Neuron (in vitro differentiated cells): ENCODE results near the gene ULBP1.
A peak's percentile ranks its signal among the peaks of the same experiment; 100 is the strongest.
"Not testable (repeated sequence)": the region's sequence is repeated elsewhere in the genome, so short reads cannot be mapped to it uniquely, and the experiment has no call there.

Source experiments
- H2AFZ ChIP-seq: one replicate; pipeline ENCODE4 v1.6.1; 2013; ENCODE audit warnings: low read depth, mild to moderate bottlenecking, inconsistent platforms, low read length, moderate library complexity
- H3K27me3 ChIP-seq: one replicate; pipeline ENCODE4 v1.6.1; 2013; ENCODE audit warnings: low read length; ENCODE audit not compliant: insufficient read depth
- H3K36me3 ChIP-seq: one replicate; pipeline ENCODE4 v1.6.1; 2013; ENCODE audit warnings: low read length; ENCODE audit not compliant: insufficient read depth
- H3K4me1 ChIP-seq: one replicate; pipeline ENCODE4 v1.6.1; 2013; ENCODE audit warnings: low read length; ENCODE audit not compliant: insufficient read depth
- H3K4me3 ChIP-seq: 2 replicates; pipeline ENCODE4 v1.5.1; 2013; ENCODE audit warnings: mild to moderate bottlenecking, low read length, moderate library complexity
- H3K9me3 ChIP-seq: one replicate; pipeline ENCODE4 v1.6.1; 2013; ENCODE audit warnings: low read length

ULBP1 gene

DNA sequence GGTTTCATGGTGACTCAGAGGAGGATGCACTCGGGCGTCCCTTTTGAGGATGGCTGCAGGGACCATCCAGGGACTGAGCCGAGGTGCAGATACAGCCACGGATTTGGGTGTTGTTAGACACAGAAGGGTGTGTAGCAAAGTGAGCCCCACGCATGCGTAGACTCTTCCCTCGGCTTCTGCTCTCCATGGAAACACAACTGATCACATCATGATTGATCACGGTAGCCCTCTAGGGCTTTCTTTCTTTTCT lies 606 bp upstream of the ULBP1 start:
- Histone ChIP-seq H3K4me1 (peaks cover 17% of the 10 kb centered on the region), H3K36me3 (no peaks in the 10 kb centered on the region), H2AFZ (peak overlapping the region; percentile 66), H3K27me3 (peaks cover 81% of the 10 kb centered on the region), H3K9me3 (no peaks in the 10 kb centered on the region), H3K4me3 (peak overlapping the region; percentile 51)

DNA sequence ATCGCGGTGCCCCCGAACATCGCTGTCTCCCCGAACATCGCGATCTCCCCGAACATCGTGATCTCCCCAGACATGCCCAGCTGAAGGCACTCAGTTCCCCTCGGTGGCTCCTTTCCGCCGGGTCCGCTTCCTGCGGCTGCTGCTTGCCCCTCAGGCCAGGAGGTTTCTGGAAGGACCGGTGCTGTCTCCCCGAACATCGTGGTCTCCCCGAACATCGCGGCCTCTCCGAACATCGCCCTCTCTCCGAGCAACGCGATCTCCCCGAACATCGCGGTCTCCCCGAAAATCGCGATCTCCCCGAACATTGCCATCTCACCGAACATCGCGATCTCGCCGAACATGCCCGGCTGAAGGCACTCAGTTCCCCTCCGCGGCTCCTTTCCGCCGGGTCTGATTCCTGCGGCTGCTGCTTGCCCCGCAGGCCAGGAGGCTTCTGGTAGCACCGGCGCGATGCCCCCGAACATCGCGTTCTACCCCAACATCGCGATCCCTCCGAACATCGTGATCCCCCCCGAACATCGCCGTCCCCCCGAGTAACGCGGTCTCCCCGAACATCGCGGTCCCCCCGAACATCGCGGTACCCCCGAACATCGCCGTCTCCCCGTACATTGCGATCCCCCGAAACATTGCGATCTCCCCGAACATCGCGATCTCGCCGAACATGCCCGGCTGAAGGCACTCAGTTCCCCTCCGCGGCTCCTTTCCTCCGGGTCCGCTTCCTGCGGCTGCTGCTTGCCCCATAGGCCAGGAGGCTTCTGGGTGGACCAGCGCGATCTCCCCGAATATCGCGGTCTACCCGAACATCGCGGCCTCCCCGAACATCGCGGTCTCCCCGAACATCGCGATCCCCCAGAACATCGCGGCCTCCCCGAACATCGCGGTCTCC lies 808 bp downstream of the ULBP1 start:
- Histone ChIP-seq H3K27me3 (peaks cover 76% of the 10 kb centered on the region), H3K36me3 (no peaks in the 10 kb centered on the region), H3K4me1 (peaks cover 17% of the 10 kb centered on the region), H2AFZ (peak overlapping the region; percentile 66), H3K9me3 (peaks cover 2% of the 10 kb centered on the region), H3K4me3 (peak overlapping the region; percentile 51)

DNA sequence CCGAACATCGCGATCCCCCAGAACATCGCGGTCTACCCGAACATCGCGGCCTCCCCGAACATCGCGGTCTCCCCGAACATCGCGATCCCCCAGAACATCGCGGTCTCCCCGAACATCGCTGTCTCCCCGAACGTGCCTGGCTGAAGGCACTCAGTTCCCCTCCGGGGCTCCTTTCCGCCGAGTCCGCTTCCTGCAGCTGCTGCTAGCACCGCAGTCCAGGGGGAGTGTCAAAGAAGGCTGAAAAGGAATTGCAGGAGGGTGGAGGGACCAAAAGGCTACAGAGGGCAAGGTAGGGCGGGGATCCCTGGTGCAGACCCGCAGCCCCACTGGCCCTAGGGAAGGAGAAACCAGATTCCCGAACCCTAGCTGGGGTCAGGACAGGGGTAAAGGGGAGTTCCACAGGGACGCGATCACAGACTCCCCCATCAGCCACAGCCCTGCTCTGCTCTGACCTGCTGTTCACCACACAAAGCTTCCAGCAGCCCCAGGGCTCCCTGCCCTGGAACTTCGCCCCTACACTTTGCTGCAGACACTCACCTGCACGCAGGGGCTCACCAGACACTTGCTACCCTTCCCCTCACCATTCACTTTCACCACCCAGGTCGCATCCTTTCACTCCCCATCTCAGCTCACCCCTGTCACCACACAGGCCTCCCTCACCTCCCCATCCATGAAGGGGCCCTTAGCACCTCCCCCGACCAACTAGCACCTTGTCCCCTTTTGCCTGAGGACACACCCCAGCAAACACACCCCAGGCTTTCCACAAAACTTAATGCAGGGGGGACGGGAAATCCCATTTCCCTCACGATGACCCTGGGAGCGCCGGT lies 1.7 kb downstream of the ULBP1 start:
- H2AFZ ChIP-seq: peak overlapping the region; percentile 66
- H3K4me3 ChIP-seq: peak overlapping the region; percentile 51
- peaks cover 75% of the 10 kb centered on the region for H3K27me3 ChIP-seq
- H3K36me3 ChIP-seq: no peaks in the 10 kb centered on the region
- peaks cover 6% of the 10 kb centered on the region for H3K9me3 ChIP-seq
- peaks cover 17% of the 10 kb centered on the region for H3K4me1 ChIP-seq

DNA sequence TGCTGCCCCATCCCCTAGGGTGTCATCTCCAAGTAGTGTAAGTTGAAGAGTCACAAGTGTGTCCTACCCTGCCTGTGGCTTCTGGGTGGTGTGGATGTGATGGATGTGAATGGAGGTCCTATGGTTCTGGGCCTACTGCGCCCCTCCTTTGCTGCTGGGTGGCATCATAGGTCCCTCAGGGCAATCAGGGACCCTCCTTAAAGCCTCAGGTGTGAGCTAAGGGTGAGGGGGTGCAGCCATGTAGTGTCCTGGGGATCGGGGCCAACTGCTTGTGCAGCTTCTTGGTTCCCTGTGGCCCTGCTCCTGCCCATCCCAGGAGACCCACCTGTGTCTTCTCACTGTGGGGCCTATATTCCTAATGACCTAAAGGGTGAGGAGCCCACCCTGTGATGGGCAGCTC lies 2.6 kb downstream of the ULBP1 start:
- H3K9me3 ChIP-seq, H3K36me3 ChIP-seq, H3K4me3 ChIP-seq, H2AFZ ChIP-seq: not testable (repeated sequence)
- Histone ChIP-seq H3K27me3 (peaks cover 68% of the 10 kb centered on the region), H3K4me1 (peaks cover 17% of the 10 kb centered on the region)

DNA sequence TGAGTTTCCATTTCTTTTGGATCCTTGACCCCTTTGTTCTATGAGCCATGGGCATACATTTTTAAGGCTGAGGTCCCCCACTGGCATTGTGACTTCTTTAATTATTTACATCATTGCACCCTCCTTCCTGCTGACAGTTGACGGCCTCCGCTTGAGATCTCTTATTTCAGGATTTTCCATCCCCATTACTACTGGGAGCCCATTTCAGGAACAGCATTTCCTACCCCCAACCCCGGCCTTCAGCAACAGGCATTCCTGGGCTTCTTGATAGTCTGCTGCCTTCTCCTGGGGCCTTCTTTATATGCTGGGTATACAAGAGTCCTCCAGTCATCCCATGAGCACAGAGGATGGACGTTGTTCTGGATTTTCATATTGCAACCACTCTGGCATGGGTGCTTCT lies 3.8 kb downstream of the ULBP1 start:
- H3K27me3 ChIP-seq: peaks cover 55% of the 10 kb centered on the region
- peaks cover 17% of the 10 kb centered on the region for H3K4me1 ChIP-seq
- H2AFZ ChIP-seq: no peak overlapping the region
- H3K4me3 ChIP-seq: no peak overlapping the region
- H3K36me3 ChIP-seq: no peaks in the 10 kb centered on the region
- peaks cover 6% of the 10 kb centered on the region for H3K9me3 ChIP-seq

DNA sequence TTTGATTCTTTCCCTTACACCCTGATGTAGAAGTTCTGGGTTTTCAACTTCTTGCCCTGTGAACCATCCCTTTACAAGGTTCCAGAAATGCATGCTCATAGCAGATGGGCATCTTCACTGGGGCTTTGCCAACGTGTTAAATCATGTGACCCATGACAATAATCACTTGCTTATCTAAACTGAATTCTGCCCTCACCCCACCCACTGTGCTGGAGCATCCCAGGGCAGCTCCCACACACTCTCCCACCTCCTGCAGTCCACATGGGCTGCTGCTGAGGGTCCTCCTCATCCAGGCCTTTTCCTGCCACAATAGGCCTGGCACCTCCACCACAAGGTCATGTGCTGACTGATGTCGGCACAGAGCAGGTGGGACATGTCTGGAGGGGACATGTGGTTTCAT lies 4.3 kb downstream of the ULBP1 start:
- H3K9me3 ChIP-seq, H2AFZ ChIP-seq, H3K4me3 ChIP-seq, H3K36me3 ChIP-seq: not testable (repeated sequence)
- peaks cover 51% of the 10 kb centered on the region for H3K27me3 ChIP-seq
- peaks cover 17% of the 10 kb centered on the region for H3K4me1 ChIP-seq

DNA sequence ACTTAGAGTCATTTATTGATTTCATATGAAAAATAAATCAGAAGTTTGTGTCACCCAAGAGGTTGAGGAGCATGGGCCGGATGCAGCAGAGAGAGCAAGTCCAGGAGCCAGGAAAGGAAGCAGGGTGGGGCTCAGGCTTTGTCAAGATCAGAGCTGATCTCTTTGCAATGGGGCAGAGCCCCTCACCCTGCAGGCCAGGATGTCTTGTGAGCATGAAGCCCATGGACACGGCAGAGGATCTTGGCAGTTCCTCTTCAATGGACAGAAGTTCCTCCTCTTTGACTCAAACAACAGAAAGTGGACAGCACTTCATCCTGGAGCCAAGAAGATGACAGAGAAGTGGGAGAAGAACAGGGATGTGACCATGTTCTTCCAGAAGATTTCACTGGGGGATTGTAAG lies 5.2 kb downstream of the ULBP1 start:
- peaks cover 14% of the 10 kb centered on the region for H3K4me1 ChIP-seq
- H3K9me3 ChIP-seq, H3K36me3 ChIP-seq, H2AFZ ChIP-seq, H3K4me3 ChIP-seq: not testable (repeated sequence)
- peaks cover 42% of the 10 kb centered on the region for H3K27me3 ChIP-seq

DNA sequence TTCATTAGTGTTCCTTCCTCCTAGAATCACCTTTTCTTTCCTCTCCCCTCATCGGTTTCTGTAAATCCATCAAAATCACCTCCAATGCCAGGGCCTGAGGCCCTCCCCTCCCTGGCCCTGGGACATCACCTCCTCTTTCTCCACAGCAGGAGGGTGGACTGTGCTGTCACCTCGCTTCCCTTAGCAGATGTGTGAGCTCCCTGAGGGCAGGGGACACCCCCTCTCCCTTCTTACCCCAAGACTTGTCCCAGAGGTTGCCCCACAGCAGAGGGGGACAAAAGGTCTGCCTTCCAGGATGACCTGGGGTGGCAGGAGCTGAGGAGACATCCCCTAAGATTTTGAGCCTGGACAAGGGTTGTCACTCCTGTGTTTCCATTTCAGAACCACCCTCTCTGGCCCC lies 5.9 kb downstream of the ULBP1 start:
- Histone ChIP-seq H3K36me3 (no peaks in the 10 kb centered on the region), H3K4me1 (peaks cover 6% of the 10 kb centered on the region), H3K4me3 (no peak overlapping the region), H2AFZ (no peak overlapping the region), H3K9me3 (peaks cover 8% of the 10 kb centered on the region), H3K27me3 (peaks cover 39% of the 10 kb centered on the region)

DNA sequence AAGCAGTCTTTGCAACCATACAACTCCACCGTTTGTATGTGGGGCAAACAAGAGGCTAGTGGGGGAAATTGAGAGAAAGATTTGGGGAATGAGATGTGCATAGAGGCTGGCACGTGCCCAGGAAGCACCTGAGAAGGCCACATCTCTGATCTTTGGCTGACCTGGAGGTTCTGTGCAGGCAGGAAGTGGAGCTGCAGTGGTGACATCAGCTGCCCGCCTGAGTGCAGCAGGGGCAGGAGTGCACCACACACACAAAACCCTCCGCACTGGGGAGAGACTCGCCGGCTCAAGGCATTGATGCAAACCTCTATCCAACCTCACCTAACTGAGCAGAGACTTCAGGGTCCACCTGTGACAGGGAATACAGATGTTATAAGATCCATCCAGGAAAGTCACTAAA lies 10.7 kb downstream of the ULBP1 start:
- H3K36me3 ChIP-seq, H3K9me3 ChIP-seq, H2AFZ ChIP-seq, H3K4me1 ChIP-seq, H3K4me3 ChIP-seq: not testable (repeated sequence)
- peaks cover 46% of the 10 kb centered on the region for H3K27me3 ChIP-seq

DNA sequence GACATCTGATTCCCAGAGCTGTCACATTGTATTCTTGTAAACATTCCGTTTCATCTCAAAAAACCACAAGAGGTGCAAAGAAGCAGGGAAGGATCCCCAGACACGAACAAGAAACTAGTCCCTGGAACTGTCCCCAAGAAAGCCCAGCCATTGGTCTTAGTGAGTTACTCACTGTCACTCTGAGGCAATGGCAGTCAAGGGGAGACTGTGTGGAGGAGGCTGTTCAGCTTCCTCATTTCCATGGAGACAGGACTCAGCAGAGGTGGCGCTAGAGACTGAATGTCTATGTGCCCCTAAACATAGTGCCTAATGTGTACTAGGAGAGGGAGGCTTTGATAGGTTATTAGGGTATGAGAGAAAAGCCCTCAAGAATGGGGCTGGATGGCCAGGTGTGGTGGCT lies 11.1 kb downstream of the ULBP1 start:
- Histone ChIP-seq H3K4me3 (no peak overlapping the region), H3K4me1 (no peaks in the 10 kb centered on the region), H3K9me3 (peaks cover 3% of the 10 kb centered on the region), H2AFZ (no peak overlapping the region), H3K36me3 (no peaks in the 10 kb centered on the region), H3K27me3 (peaks cover 45% of the 10 kb centered on the region)

DNA sequence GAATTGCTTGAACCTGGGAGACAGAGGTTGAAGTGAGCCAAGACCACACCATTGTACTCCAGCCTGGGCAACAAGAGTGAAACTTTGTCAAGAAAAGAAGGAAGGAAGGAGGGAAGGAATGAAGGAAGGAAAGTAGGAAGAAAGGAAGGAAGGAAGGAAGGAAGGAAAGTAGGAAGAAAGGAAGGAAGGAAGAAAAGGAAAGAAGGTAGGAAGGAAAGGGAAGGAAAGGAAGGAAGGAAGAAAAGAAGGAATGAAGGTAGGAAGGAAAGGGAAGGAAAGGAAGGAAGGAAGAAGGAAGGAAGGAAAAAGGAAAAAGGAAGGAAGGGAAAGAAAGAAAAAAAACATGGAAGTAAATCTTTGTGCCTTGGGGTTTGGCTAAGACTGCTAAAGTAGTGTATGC lies 11.7 kb downstream of the ULBP1 start:
- peaks cover 2% of the 10 kb centered on the region for H3K9me3 ChIP-seq
- H2AFZ ChIP-seq: no peak overlapping the region
- no peak overlapping the region for H3K4me3 ChIP-seq
- H3K27me3 ChIP-seq: peaks cover 47% of the 10 kb centered on the region
- no peaks in the 10 kb centered on the region for H3K36me3 ChIP-seq
- no peaks in the 10 kb centered on the region for H3K4me1 ChIP-seq

DNA sequence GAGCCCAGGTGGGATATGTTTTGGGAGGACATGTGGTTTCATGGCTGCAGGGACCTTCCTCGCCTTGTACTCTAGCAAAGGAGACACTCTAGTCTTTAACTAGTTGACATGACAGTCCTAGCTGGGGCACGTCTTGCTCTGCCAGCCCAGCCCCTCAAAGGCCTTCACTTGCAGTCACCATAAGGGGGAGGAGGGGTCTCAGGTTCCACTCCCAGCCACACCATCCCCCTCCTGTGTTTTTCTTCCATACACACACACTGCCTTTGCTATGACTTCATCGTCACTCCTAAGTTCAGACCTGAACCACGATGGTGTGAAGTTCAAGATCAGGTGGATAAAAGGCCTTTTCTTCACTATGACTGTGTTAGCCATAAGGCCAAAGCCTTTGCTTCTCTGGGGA lies 13.5 kb downstream of the ULBP1 start:
- Histone ChIP-seq H2AFZ (no peak overlapping the region), H3K4me3 (no peak overlapping the region), H3K4me1 (no peaks in the 10 kb centered on the region), H3K27me3 (peaks cover 60% of the 10 kb centered on the region), H3K9me3 (peaks cover 2% of the 10 kb centered on the region), H3K36me3 (no peaks in the 10 kb centered on the region)

DNA sequence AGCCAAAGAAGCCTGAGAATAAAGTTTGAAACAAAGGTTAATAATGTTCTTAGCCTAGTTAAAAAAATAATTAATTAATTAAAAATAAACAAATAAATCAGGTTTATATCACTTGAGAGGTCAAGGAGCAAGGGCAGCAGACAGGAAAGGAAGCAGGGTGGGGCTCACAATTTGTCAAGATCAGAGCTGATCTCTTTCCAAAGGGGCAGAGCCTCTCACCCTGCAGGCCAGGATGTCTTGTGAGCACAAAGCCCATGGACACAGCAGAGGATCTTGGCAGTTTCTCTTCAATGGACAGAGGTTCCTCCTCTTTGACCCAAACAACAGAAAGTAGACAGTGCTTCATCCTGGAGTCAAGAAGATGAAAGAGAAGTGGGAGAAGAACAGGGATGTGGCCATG lies 14.9 kb downstream of the ULBP1 start:
- H3K27me3 ChIP-seq: peaks cover 71% of the 10 kb centered on the region
- H3K36me3 ChIP-seq: no peaks in the 10 kb centered on the region
- peaks cover 4% of the 10 kb centered on the region for H3K9me3 ChIP-seq
- H3K4me3 ChIP-seq: no peak overlapping the region
- H2AFZ ChIP-seq: no peak overlapping the region
- H3K4me1 ChIP-seq: no peaks in the 10 kb centered on the region
